MM.1S (cell line): ENCODE data around the gene POMGNT2.

ENCODE experiments used
- EZH2 ChIP-seq: fragments of 300-600 bp; sonication (generic); optimal IDR thresholded peaks from 2 replicates; pipeline ENCODE3; 2017; ENCODE audit warnings: low read depth, mild to moderate bottlenecking, antibody characterized with exemption, low read length, mixed read lengths
- EZH2phosphoT487 ChIP-seq: fragments of 300-600 bp; sonication (generic); IDR thresholded peaks from 2 replicates; pipeline ENCODE4 v1.6.1; 2018; ENCODE audit warnings: antibody characterized with exemption, low read length
- TF ChIP-seq, protein P1 (sequence below): fragments of 300-600 bp; sonication (generic); IDR thresholded peaks from 2 replicates; pipeline ENCODE4 v1.5.1; 2016; ENCODE audit warnings: antibody characterized with exemption, low read length, mixed read lengths

DNA sequence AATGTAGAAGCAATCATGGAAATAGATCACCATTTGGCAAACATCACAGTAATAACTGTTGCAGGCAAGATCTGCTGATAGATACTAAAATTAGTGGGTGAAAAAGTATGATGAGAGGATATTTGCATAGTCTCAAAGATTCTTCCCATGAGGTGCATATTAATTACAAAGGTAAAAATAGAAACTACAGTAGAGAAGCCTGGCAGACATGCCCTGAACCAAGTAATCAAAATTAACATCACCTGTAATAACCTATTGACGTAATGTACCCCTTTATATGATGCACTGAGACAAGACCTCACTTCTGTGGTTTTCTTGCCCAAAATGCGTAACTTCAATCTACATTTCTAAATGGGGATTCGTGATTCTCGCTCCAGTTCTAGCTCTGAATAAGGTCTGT, 14.4 kb downstream of the POMGNT2 start:
- TF ChIP-seq, protein P1, sequence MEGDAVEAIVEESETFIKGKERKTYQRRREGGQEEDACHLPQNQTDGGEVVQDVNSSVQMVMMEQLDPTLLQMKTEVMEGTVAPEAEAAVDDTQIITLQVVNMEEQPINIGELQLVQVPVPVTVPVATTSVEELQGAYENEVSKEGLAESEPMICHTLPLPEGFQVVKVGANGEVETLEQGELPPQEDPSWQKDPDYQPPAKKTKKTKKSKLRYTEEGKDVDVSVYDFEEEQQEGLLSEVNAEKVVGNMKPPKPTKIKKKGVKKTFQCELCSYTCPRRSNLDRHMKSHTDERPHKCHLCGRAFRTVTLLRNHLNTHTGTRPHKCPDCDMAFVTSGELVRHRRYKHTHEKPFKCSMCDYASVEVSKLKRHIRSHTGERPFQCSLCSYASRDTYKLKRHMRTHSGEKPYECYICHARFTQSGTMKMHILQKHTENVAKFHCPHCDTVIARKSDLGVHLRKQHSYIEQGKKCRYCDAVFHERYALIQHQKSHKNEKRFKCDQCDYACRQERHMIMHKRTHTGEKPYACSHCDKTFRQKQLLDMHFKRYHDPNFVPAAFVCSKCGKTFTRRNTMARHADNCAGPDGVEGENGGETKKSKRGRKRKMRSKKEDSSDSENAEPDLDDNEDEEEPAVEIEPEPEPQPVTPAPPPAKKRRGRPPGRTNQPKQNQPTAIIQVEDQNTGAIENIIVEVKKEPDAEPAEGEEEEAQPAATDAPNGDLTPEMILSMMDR, result no peak
- TF ChIP-seq EZH2phosphoT487 (no peak), EZH2 (no peak)
